Osteocyte (in vitro differentiated cells): ENCODE measurements around the gene PIGN. TPM values are rescaled to one million over a fixed set of nuclear protein-coding genes. Genes with fewer than 3 reads are reported as not detected.

Experiments
- DNase-seq: peaks from one replicate; pipeline ENCODE4 v3.0.0; 2021; ENCODE audit warnings: mixed read lengths; ENCODE audit not compliant: unreplicated experiment; ENCODE audit errors: extremely low spot score
- H3K27ac Mint-ChIP-seq: one replicate; pipeline ENCODE4 v1.8.0; 2021; ENCODE audit warnings: mild to moderate bottlenecking, mixed read lengths; ENCODE audit not compliant: unreplicated experiment
- H3K27me3 Mint-ChIP-seq: one replicate; pipeline ENCODE4 v1.8.0; 2021; ENCODE audit warnings: mixed read lengths; ENCODE audit not compliant: unreplicated experiment
- H3K36me3 Mint-ChIP-seq: one replicate; pipeline ENCODE4 v1.8.0; 2021; ENCODE audit warnings: mixed read lengths; ENCODE audit not compliant: unreplicated experiment
- H3K4me1 Mint-ChIP-seq: one replicate; pipeline ENCODE4 v1.8.0; 2021; ENCODE audit warnings: mixed read lengths; ENCODE audit not compliant: unreplicated experiment
- H3K4me3 Mint-ChIP-seq: one replicate; pipeline ENCODE4 v1.8.0; 2021; ENCODE audit warnings: mild to moderate bottlenecking, moderate library complexity, mixed read lengths; ENCODE audit not compliant: unreplicated experiment
- H3K9me3 Mint-ChIP-seq: one replicate; pipeline ENCODE4 v1.8.0; 2021; ENCODE audit warnings: mixed read lengths; ENCODE audit not compliant: unreplicated experiment
- CTCF ChIP-seq: fragments of 200-600 bp; sonication (generic); IDR thresholded peaks from 2 replicates; pipeline ENCODE4 v1.5.0; 2021; ENCODE audit warnings: antibody characterized with exemption, mild to moderate bottlenecking, moderate library complexity
- total RNA-seq: library from RNA; stranded (reverse); gene quantifications from 2 replicates; pipeline ENCODE4 v1.2.1, GENCODE V29; 2021

PIGN gene
- total RNA-seq, 1 donor from 2014 or later, result 39.2 TPM

GRCh38 chr18:62026586-62026985 lies 160.3 kb downstream of the PIGN start:
- H3K36me3 Mint-ChIP-seq, result no peaks in the 10 kb centered on the region
- no peak overlapping the region for H3K4me3 Mint-ChIP-seq
- no peak overlapping the region for H3K27ac Mint-ChIP-seq
- H3K27me3 Mint-ChIP-seq, result no peaks in the 10 kb centered on the region
- no peak for DNase-seq
- peaks cover 23% of the 10 kb centered on the region for H3K4me1 Mint-ChIP-seq
- TF ChIP-seq CTCF, result no peak
- no peaks in the 10 kb centered on the region for H3K9me3 Mint-ChIP-seq

- no peak for TF ChIP-seq CTCF
- Mint-ChIP-seq H3K9me3 (no peaks in the 10 kb centered on the region), H3K27ac (no peak overlapping the region), H3K4me1 (peaks cover 16% of the 10 kb centered on the region), H3K4me3 (no peak overlapping the region), H3K27me3 (no peaks in the 10 kb centered on the region), H3K36me3 (no peaks in the 10 kb centered on the region)
- DNase-seq, result no peak
These were observed 161.9 kb downstream of the PIGN start for GRCh38 chr18:62024983-62025382.

- H3K9me3 Mint-ChIP-seq, result no peaks in the 10 kb centered on the region
- no peak overlapping the region for H3K27ac Mint-ChIP-seq
- no peak for TF ChIP-seq CTCF
- H3K4me1 Mint-ChIP-seq, result peaks cover 24% of the 10 kb centered on the region
- no peaks in the 10 kb centered on the region for H3K36me3 Mint-ChIP-seq
- no peak overlapping the region for H3K4me3 Mint-ChIP-seq
- H3K27me3 Mint-ChIP-seq, result no peaks in the 10 kb centered on the region
- no peak for DNase-seq
These were observed 163.3 kb downstream of the PIGN start for GRCh38 chr18:62023536-62023935.

- Mint-ChIP-seq H3K27me3 (no peaks in the 10 kb centered on the region), H3K27ac (peak overlapping the region; percentile 88), H3K4me3 (no peak overlapping the region), H3K36me3 (no peaks in the 10 kb centered on the region), H3K4me1 (peaks cover 37% of the 10 kb centered on the region), H3K9me3 (peaks cover 5% of the 10 kb centered on the region)
- DNase-seq, result no peak
- no peak for TF ChIP-seq CTCF
These were observed 168.2 kb downstream of the PIGN start for GRCh38 chr18:62018759-62019041.

GRCh38 chr18:62018034-62018758 lies 168.7 kb downstream of the PIGN start:
- H3K9me3 Mint-ChIP-seq, result peaks cover 5% of the 10 kb centered on the region
- DNase-seq, result peak; percentile 91
- H3K36me3 Mint-ChIP-seq, result no peaks in the 10 kb centered on the region
- no peak for TF ChIP-seq CTCF
- peaks cover 37% of the 10 kb centered on the region for H3K4me1 Mint-ChIP-seq
- no peaks in the 10 kb centered on the region for H3K27me3 Mint-ChIP-seq
- peak overlapping the region; percentile 19 for H3K4me3 Mint-ChIP-seq
- peak overlapping the region; percentile 88 for H3K27ac Mint-ChIP-seq
